Endodermal cell (in vitro differentiated cells): ENCODE measurements around the gene SLC7A4. TPM values are rescaled to one million over a fixed set of nuclear protein-coding genes. Genes with fewer than 3 reads are reported as not detected.

Experiments used
- DNase-seq: peaks from one replicate; pipeline ENCODE4 v3.0.0-alpha.2; 2017
- H3K27ac ChIP-seq: 2 replicates; pipeline ENCODE4 v1.5.1; 2013; ENCODE audit warnings: mild to moderate bottlenecking, low read depth, low read length, moderate library complexity
- H3K27me3 ChIP-seq: 2 replicates; pipeline ENCODE4 v1.6.1; 2013; ENCODE audit warnings: mild to moderate bottlenecking, low read length, moderate library complexity; ENCODE audit not compliant: insufficient read depth, control insufficient read depth, poor library complexity, severe bottlenecking
- H3K36me3 ChIP-seq: 2 replicates; pipeline ENCODE4 v1.7.0; 2013; ENCODE audit warnings: mild to moderate bottlenecking, low read length, moderate library complexity; ENCODE audit not compliant: control insufficient read depth, insufficient read depth
- H3K4me1 ChIP-seq: one replicate; pipeline ENCODE4 v1.7.0; 2013; ENCODE audit warnings: low read length; ENCODE audit not compliant: control insufficient read depth, insufficient read depth
- H3K4me3 ChIP-seq: 2 replicates; pipeline ENCODE4 v1.5.1; 2013; ENCODE audit warnings: mild to moderate bottlenecking, low read length, moderate library complexity
- H3K9ac ChIP-seq: 2 replicates; pipeline ENCODE4 v1.6.1; 2013; ENCODE audit warnings: mild to moderate bottlenecking, low read length, moderate library complexity; ENCODE audit not compliant: poor library complexity, severe bottlenecking; ENCODE audit errors: extremely low read depth
- H3K9me3 ChIP-seq: 2 replicates; pipeline ENCODE4 v1.6.1; 2013; ENCODE audit warnings: mild to moderate bottlenecking, low read length, moderate library complexity; ENCODE audit not compliant: control insufficient read depth
- H3K27ac Mint-ChIP-seq: 2 replicates; pipeline ENCODE4 v1.8.0; 2020; ENCODE audit warnings: mixed read lengths
- H3K27me3 Mint-ChIP-seq: 2 replicates; pipeline ENCODE4 v1.8.0; 2021; ENCODE audit warnings: mild to moderate bottlenecking, mixed read lengths; ENCODE audit not compliant: insufficient read depth
- H3K36me3 Mint-ChIP-seq: 2 replicates; pipeline ENCODE4 v1.8.0; 2020; ENCODE audit warnings: low read depth, mixed read lengths
- H3K4me1 Mint-ChIP-seq: 2 replicates; pipeline ENCODE4 v1.8.0; 2020; ENCODE audit warnings: mixed read lengths
- H3K4me3 Mint-ChIP-seq: 2 replicates; pipeline ENCODE4 v1.8.0; 2020; ENCODE audit warnings: mild to moderate bottlenecking, moderate library complexity, mixed read lengths
- H3K9me3 Mint-ChIP-seq: 2 replicates; pipeline ENCODE4 v1.8.0; 2020; ENCODE audit warnings: mild to moderate bottlenecking, mixed read lengths
- CTCF ChIP-seq: fragments of 200-600 bp; sonication (generic); conservative IDR thresholded peaks from 2 replicates; pipeline ENCODE4 v1.5.0; 2021; ENCODE audit warnings: antibody characterized with exemption, mild to moderate bottlenecking
- WGBS, 2 experiments: methylation state at CpG; one replicate each; pipeline versions ENCODE4 v1.1.5 to v1.1.7; 2013; ENCODE audit warnings: missing lambda C conversion rate in 2 of 2, mixed read lengths in 1 of 2; ENCODE audit not compliant: insufficient coverage in 1 of 2, insufficient read length in 1 of 2; 5-methylcytosine and 5-hydroxymethylcytosine counted together
- total RNA-seq, 2 donors: library from RNA; stranded (reverse); fragmentation: NEBNext Ultra II Directional in 1 of 2; extraction: Animal tissue kit (Norgen Biotek cat#: 25700) in 1 of 2; gene quantifications; 2 replicates in 1 of 2; 3 replicates in 1 of 2; pipeline ENCODE4 v1.2.1, GENCODE V29; 2021

The SLC7A4 gene
- total RNA-seq, 2 donors from 2014 or later: 0.33 to 0.49 TPM

GRCh38 chr22:20993304-20994127 is 38.8 kb downstream of the SLC7A4 start:
- Histone ChIP-seq H3K9ac (no peak overlapping the region), H3K36me3 (peaks cover 7% of the 10 kb centered on the region), H3K4me1 (no peaks in the 10 kb centered on the region), H3K9me3 (no peaks in the 10 kb centered on the region), H3K27ac (no peak overlapping the region), H3K4me3 (no peak overlapping the region), H3K27me3 (no peaks in the 10 kb centered on the region)
- no peak for TF ChIP-seq CTCF
- WGBS, 2 experiments: 93 to 97% methylated on average over 18 to 29 of the region's 29 CpGs
- H3K4me1 Mint-ChIP-seq: no peaks in the 10 kb centered on the region
- H3K4me3 Mint-ChIP-seq: no peak overlapping the region
- no peaks in the 10 kb centered on the region for H3K27me3 Mint-ChIP-seq
- H3K9me3 Mint-ChIP-seq: no peaks in the 10 kb centered on the region
- no peak for DNase-seq
- H3K36me3 Mint-ChIP-seq: peaks cover 18% of the 10 kb centered on the region
- no peak overlapping the region for H3K27ac Mint-ChIP-seq

- no peak for TF ChIP-seq CTCF
- no peaks in the 10 kb centered on the region for H3K9me3 ChIP-seq
- H3K4me3 Mint-ChIP-seq: no peak overlapping the region
- H3K27me3 Mint-ChIP-seq: no peaks in the 10 kb centered on the region
- 83 to 87% methylated on average over 7 to 21 of the region's 21 CpGs for WGBS, 2 experiments
- no peak overlapping the region for H3K27ac Mint-ChIP-seq
- H3K36me3 ChIP-seq: peaks cover 7% of the 10 kb centered on the region
- no peak for DNase-seq
- H3K36me3 Mint-ChIP-seq: peaks cover 23% of the 10 kb centered on the region
- no peaks in the 10 kb centered on the region for H3K27me3 ChIP-seq
- H3K9me3 Mint-ChIP-seq: no peaks in the 10 kb centered on the region
- H3K4me3 ChIP-seq: no peak overlapping the region
- H3K9ac ChIP-seq: no peak overlapping the region
- H3K4me1 ChIP-seq: no peaks in the 10 kb centered on the region
- no peak overlapping the region for H3K27ac ChIP-seq
- H3K4me1 Mint-ChIP-seq: no peaks in the 10 kb centered on the region
Observed at GRCh38 chr22:20992456-20993303, 39.7 kb downstream of the SLC7A4 start.

- no peak overlapping the region for H3K27ac Mint-ChIP-seq
- H3K36me3 ChIP-seq: peaks cover 7% of the 10 kb centered on the region
- no peaks in the 10 kb centered on the region for H3K27me3 Mint-ChIP-seq
- no peaks in the 10 kb centered on the region for H3K4me1 Mint-ChIP-seq
- 89 to 95% methylated on average over 3 to 7 of the region's 7 CpGs for WGBS, 2 experiments
- H3K9me3 Mint-ChIP-seq: no peaks in the 10 kb centered on the region
- no peak for DNase-seq
- H3K4me1 ChIP-seq: no peaks in the 10 kb centered on the region
- H3K9ac ChIP-seq: no peak overlapping the region
- H3K9me3 ChIP-seq: no peaks in the 10 kb centered on the region
- no peaks in the 10 kb centered on the region for H3K27me3 ChIP-seq
- no peak for TF ChIP-seq CTCF
- no peak overlapping the region for H3K4me3 Mint-ChIP-seq
- no peak overlapping the region for H3K4me3 ChIP-seq
- H3K36me3 Mint-ChIP-seq: peaks cover 26% of the 10 kb centered on the region
- H3K27ac ChIP-seq: no peak overlapping the region
Observed at GRCh38 chr22:20992056-20992442, 40.3 kb downstream of the SLC7A4 start.
